ENCODE data around the gene TTC23L. TPM values are rescaled to one million over a fixed set of nuclear protein-coding genes. Genes with fewer than 3 reads are reported as not detected.

TTC23L gene
- polyA plus RNA-seq, 1 experiment = not detected

DNA sequence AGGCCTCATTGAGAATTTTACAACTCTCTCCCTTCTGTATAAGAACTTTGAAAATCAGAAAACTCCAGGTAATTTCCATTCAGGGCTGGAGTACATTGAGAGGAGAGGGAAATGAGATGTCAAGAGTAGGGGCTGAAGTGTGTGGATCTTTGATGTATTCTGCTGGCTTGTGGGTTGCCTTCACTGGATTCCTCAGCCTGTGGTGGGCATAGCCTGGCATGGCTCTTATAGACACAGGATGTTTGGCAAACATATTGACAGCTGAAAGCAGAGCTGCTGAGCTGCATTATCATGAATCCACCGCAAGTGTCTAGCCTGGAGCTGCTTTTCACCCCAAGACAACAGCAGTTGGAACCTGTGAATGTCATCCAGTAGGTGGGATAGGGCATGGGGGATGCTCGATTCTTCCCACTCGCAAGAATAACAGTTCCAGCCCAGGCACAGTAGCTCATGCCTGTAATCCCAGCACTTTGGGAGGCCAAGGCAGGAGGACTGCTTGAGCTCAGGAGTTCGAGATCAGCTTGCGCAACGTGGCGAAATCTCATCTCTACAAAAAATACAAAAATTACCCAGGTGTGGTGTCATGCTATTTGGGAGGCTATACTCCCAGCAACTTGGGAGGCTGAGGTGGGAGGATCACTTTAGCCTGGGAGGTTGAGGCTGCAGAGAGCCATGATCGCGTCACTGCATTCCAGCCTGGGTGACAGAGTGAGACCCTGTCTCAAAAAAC, 36.0 kb upstream of the TTC23L start:
- no peak overlapping the region for H3K4me3 ChIP-seq (ENCODE audit: low read depth, low read length)
- CTCF ChIA-PET = interaction anchor here (1.2 to 2.5 kb wide), 2 partner anchors 129 to 317 kb away, joined by 3 to 8 read pairs; no protein-coding TSS in a partner anchor
- TF ChIP-seq, protein P1, sequence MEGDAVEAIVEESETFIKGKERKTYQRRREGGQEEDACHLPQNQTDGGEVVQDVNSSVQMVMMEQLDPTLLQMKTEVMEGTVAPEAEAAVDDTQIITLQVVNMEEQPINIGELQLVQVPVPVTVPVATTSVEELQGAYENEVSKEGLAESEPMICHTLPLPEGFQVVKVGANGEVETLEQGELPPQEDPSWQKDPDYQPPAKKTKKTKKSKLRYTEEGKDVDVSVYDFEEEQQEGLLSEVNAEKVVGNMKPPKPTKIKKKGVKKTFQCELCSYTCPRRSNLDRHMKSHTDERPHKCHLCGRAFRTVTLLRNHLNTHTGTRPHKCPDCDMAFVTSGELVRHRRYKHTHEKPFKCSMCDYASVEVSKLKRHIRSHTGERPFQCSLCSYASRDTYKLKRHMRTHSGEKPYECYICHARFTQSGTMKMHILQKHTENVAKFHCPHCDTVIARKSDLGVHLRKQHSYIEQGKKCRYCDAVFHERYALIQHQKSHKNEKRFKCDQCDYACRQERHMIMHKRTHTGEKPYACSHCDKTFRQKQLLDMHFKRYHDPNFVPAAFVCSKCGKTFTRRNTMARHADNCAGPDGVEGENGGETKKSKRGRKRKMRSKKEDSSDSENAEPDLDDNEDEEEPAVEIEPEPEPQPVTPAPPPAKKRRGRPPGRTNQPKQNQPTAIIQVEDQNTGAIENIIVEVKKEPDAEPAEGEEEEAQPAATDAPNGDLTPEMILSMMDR (IDR thresholded peaks at IDR 0.05; ENCODE audit: insufficient read depth, low read depth, low read length) = no peak
- H3K27me3 ChIP-seq (ENCODE audit: control insufficient read depth, insufficient read depth, low read length) = no peaks in the 10 kb centered on the region
- POLR2A ChIA-PET = no interaction called here
- DNase-seq (ENCODE audit: low read depth) = no peak
- peaks cover 25% of the 10 kb centered on the region for H3K36me3 ChIP-seq (ENCODE audit: control insufficient read depth, insufficient read depth, low read length)

DNA sequence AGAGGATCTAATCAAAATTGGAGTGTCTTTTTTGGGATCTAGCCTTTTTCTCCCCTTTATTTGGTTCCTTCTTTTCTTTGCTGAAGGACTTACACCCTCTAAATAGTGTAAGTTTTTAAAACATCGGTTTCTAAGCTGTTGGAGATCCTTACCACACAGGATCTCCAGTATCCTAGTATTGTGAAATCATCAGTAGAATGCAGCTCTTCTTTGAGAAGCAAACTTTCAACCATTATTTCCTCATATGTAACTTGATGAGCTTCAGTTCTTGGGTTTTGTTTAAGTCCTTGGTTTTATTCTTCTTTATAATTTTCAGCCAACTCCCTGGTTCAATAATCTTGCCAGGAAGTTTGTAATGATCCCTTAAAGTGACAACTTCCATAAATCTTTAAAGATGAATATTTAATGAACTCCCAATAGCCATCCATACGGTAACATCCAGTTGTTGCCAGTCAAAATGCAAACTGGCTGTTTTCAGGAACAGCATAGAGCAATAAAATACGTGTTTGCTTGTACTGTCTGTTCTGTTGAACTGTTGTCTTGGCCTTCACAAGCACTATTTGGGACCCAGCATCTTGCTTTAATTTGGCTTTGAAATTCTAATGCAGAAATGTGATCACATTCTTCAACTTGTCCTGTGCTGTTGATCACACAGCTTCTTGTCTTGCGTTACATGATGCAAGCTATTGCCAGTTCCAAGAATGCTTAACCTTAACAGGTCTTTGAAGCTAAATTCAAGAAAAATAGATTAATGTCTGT, 34.8 kb upstream of the TTC23L start:
- no peak for DNase-seq (ENCODE audit: low read depth)
- ChIA-PET POLR2A (no interaction called here), CTCF (interaction anchor here (0.7 to 2.5 kb wide), 4 partner anchors 10 to 318 kb away, joined by 3 to 8 read pairs (median 3); no protein-coding TSS in a partner anchor)
- TF ChIP-seq, protein P1 (IDR thresholded peaks at IDR 0.05; ENCODE audit: insufficient read depth, low read depth, low read length) = no peak
- Histone ChIP-seq H3K27me3 (ENCODE audit: control insufficient read depth, insufficient read depth, low read length) (no peaks in the 10 kb centered on the region), H3K4me3 (ENCODE audit: low read depth, low read length) (no peak overlapping the region), H3K36me3 (ENCODE audit: control insufficient read depth, insufficient read depth, low read length) (peaks cover 27% of the 10 kb centered on the region)

DNA sequence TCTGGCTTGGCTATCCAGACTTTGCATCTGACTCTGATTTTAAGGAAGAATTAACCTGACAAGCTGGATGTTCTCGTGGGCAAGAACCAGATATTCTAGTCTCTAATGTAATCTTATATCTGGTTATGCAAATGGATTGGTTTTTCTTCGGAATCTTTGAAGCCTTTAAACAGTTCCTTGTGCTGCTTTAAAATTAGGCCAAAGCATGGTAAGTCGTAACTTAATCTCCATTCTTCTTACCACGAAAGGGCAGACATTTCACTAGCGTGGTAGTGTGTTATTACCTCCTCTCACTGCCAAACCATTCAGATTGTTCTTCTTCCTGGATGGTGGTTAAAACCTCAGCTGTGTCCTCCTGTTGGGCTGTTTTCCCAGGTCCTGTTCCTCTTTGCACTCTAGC, 34.1 kb upstream of the TTC23L start:
- Histone ChIP-seq H3K36me3 (ENCODE audit: control insufficient read depth, insufficient read depth, low read length) (peaks cover 27% of the 10 kb centered on the region), H3K27me3 (ENCODE audit: control insufficient read depth, insufficient read depth, low read length) (no peaks in the 10 kb centered on the region), H3K4me3 (ENCODE audit: low read depth, low read length) (no peak overlapping the region)
- DNase-seq (ENCODE audit: low read depth) = no peak
- TF ChIP-seq, protein P1 (IDR thresholded peaks at IDR 0.05; ENCODE audit: insufficient read depth, low read depth, low read length) = no peak
- ChIA-PET POLR2A (no interaction called here), CTCF (interaction anchor here (0.9 kb wide), 1 partner anchor 319 kb away, joined by 3 read pairs; no protein-coding TSS in a partner anchor)

DNA sequence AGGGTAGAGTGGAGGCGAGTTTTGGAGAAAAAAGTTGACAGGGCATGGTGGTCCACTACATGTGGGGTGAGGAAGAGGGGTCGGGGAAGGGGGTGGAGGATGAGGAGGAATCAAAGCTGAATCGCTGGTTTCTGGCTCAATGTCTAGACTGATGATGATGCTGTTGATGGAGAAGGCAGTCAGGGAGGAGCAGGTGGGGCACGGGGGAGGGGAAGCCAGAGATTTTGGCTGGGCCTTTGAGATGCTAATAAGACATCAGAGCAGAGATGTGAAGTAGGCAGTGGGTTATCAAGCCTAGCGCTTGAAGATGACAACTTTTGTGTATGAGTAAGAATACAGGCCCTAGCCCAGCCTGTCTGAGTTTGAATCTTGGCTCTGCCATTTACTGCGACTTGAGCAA, 32.4 kb upstream of the TTC23L start:
- H3K4me3 ChIP-seq (ENCODE audit: low read depth, low read length) = no peak overlapping the region
- CTCF ChIA-PET = no interaction called here
- peaks cover 27% of the 10 kb centered on the region for H3K36me3 ChIP-seq (ENCODE audit: control insufficient read depth, insufficient read depth, low read length)
- H3K27me3 ChIP-seq (ENCODE audit: control insufficient read depth, insufficient read depth, low read length) = no peaks in the 10 kb centered on the region
- DNase-seq (ENCODE audit: low read depth) = no peak
- TF ChIP-seq, protein P1 (IDR thresholded peaks at IDR 0.05; ENCODE audit: insufficient read depth, low read depth, low read length) = no peak
- POLR2A ChIA-PET = no interaction called here

DNA sequence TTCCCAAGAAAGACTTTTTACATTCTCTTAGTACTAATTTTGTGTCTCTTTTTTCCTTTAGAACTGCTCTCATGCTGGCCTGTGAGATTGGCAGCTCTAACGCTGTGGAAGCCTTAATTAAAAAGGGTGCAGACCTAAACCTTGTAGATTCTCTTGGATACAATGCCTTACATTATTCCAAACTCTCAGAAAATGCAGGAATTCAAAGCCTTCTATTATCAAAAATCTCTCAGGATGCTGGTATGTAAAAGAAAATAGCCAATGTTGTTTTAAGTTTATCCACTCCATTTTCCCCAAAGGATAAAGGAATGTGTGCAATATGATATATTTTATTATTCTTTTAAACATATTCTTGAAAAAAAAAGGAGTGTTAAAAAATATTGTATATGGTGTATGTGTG, 27.3 kb upstream of the TTC23L start:
- no peak overlapping the region for H3K4me3 ChIP-seq (ENCODE audit: low read depth, low read length)
- CTCF ChIA-PET = no interaction called here
- no peak for DNase-seq (ENCODE audit: low read depth)
- peaks cover 7% of the 10 kb centered on the region for H3K36me3 ChIP-seq (ENCODE audit: control insufficient read depth, insufficient read depth, low read length)
- TF ChIP-seq, protein P1 (IDR thresholded peaks at IDR 0.05; ENCODE audit: insufficient read depth, low read depth, low read length) = no peak
- POLR2A ChIA-PET = no interaction called here
- H3K27me3 ChIP-seq (ENCODE audit: control insufficient read depth, insufficient read depth, low read length) = no peaks in the 10 kb centered on the region
